Endothelial cell of umbilical vein (primary cell): Measurements from ENCODE around the gene WNT9B. TPM values are rescaled to one million over a fixed set of nuclear protein-coding genes. Genes with fewer than 3 reads are reported as not detected.
A peak's percentile ranks its signal among the peaks of the same experiment; 100 is the strongest.

Source experiments
- BruUV-seq: library from RNA; stranded (reverse); fragments of 400-500 nt; replicated peaks from 2 replicates; lab custom pipeline; 2021; lab: Mats Ljungman, UMichigan
- CTCF ChIA-PET: fragments of 300-600, 350-600 bp; sonication (Branson Sonifier 250); formaldehyde crosslinking; loops from one replicate; lab custom pipeline; 2021; ENCODE audit warnings: antibody characterized with exemption, inconsistent platforms; lab: Charles Lee
- POLR2A ChIA-PET: fragments of 300-600, 350-600 bp; sonication (Branson Sonifier 250); formaldehyde crosslinking; loops from one replicate; lab custom pipeline; 2021; ENCODE audit warnings: antibody characterized with exemption, inconsistent platforms; lab: Charles Lee
- DNase-seq: peaks from one replicate; pipeline ENCODE4 v3.0.0-alpha.2; 2011; ENCODE audit warnings: low read depth, low spot score
- FAIRE-seq: peaks from 2 replicates; lab custom pipeline; 2011; peaks lifted over from hg19 to GRCh38; lab: Jason Lieb, UNC
- H2AFZ ChIP-seq: 2 replicates; pipeline ENCODE4 v1.6.0; 2012; ENCODE audit warnings: low read depth, low read length, control low read depth, inconsistent platforms
- H3K27ac ChIP-seq: 2 replicates; pipeline ENCODE4 v1.5.1; 2011; ENCODE audit warnings: low read depth, mild to moderate bottlenecking, control low read depth, low read length, moderate library complexity; ENCODE audit not compliant: insufficient read depth
- H3K27me3 ChIP-seq, 2 experiments: 2 replicates each; pipeline versions ENCODE4 v1.6.0 to v1.6.1; 2011; ENCODE audit warnings: low read length in 2 of 2, mixed read lengths in 1 of 2; ENCODE audit not compliant: control insufficient read depth in 2 of 2, insufficient read depth in 2 of 2
- H3K36me3 ChIP-seq, 2 experiments: 2 replicates in 1 of 2; 3 replicates in 1 of 2; pipeline ENCODE4 v1.5.1; 2011; ENCODE audit warnings: low read length in 2 of 2, mild to moderate bottlenecking in 1 of 2, moderate library complexity in 1 of 2; ENCODE audit not compliant: control insufficient read depth in 2 of 2, insufficient read depth in 2 of 2; ENCODE audit errors: extremely low read depth in 1 of 2
- H3K4me1 ChIP-seq: 3 replicates; pipeline ENCODE4 v1.5.1; 2011; ENCODE audit warnings: mild to moderate bottlenecking, low read length; ENCODE audit not compliant: control insufficient read depth, insufficient read depth; ENCODE audit errors: extremely low read depth
- H3K4me2 ChIP-seq: 2 replicates; pipeline ENCODE4 v1.6.1; 2011; ENCODE audit warnings: low read length, control low read depth, mixed read lengths; ENCODE audit not compliant: insufficient read depth
- H3K4me3 ChIP-seq, 3 experiments: fragments of 200-600 bp in 1 of 3; sonication (generic), shearing (Covaris generic) in 1 of 3; replicated peaks in 1 of 3; 2 replicates each; pipeline ENCODE4 v1.5.1; 2011 to 2016; ENCODE audit warnings: control low read depth in 3 of 3, low read length in 3 of 3, mild to moderate bottlenecking in 2 of 3, inconsistent platforms in 1 of 3, low read depth in 1 of 3, moderate library complexity in 1 of 3; ENCODE audit not compliant: insufficient read depth in 1 of 3
- H3K79me2 ChIP-seq: 2 replicates; pipeline ENCODE4 v1.6.0; 2012; ENCODE audit warnings: low read length, inconsistent platforms; ENCODE audit not compliant: control insufficient read depth, insufficient read depth
- H3K9ac ChIP-seq: replicated peaks from 2 replicates; pipeline ENCODE3; 2011; ENCODE audit warnings: low read length, control low read depth; ENCODE audit not compliant: insufficient read depth; ENCODE audit errors: extremely low read depth
- H3K9me1 ChIP-seq: replicated peaks from 3 replicates; pipeline ENCODE4 v1.6.0; 2011; ENCODE audit warnings: mild to moderate bottlenecking, low read length; ENCODE audit not compliant: control insufficient read depth, insufficient read depth; ENCODE audit errors: extremely low read depth
- H3K9me3 ChIP-seq: replicated peaks from 2 replicates; pipeline ENCODE4 v1.5.1; 2012; ENCODE audit warnings: low read length, inconsistent platforms; ENCODE audit not compliant: control insufficient read depth, insufficient read depth
- H4K20me1 ChIP-seq: replicated peaks from 2 replicates; pipeline ENCODE3; 2011; ENCODE audit warnings: mild to moderate bottlenecking, low read length; ENCODE audit not compliant: control insufficient read depth, insufficient read depth; ENCODE audit errors: extremely low read depth
- CTCF ChIP-seq, 2 donors: IDR thresholded peaks; 1 replicate in 1 of 2; 2 replicates in 1 of 2; pipeline ENCODE4 v1.5.1; 2011; ENCODE audit warnings: low read length in 2 of 2, mild to moderate bottlenecking in 2 of 2, moderate library complexity in 2 of 2, control low read depth in 1 of 2, inconsistent platforms in 1 of 2, low read depth in 1 of 2; ENCODE audit not compliant: insufficient read depth in 1 of 2; ENCODE audit errors: extremely low read depth in 1 of 2
- EZH2 ChIP-seq: IDR thresholded peaks from 2 replicates; pipeline ENCODE4 v1.6.1; 2012; ENCODE audit warnings: borderline replicate concordance, low read depth, mild to moderate bottlenecking, moderate library complexity, low read length, inconsistent platforms; ENCODE audit not compliant: severe bottlenecking
- FOS ChIP-seq: IDR thresholded peaks from 2 replicates; pipeline ENCODE4 v1.6.1; 2011; ENCODE audit warnings: mild to moderate bottlenecking, low read length, moderate library complexity, borderline replicate concordance; ENCODE audit not compliant: insufficient read depth
- GATA2 ChIP-seq: IDR thresholded peaks from 2 replicates; pipeline ENCODE4 v1.7.0; 2011; ENCODE audit warnings: low read depth, mild to moderate bottlenecking, moderate library complexity, mixed read lengths, low read length; ENCODE audit not compliant: insufficient read length, insufficient read depth
- JUN ChIP-seq: IDR thresholded peaks from 2 replicates; pipeline ENCODE4 v1.6.1; 2011; ENCODE audit warnings: borderline replicate concordance, low read depth; ENCODE audit not compliant: insufficient read length, insufficient read depth
- MAX ChIP-seq: IDR thresholded peaks from 2 replicates; pipeline ENCODE4 v1.6.1; 2011; ENCODE audit not compliant: insufficient read depth, insufficient read length
- MYC ChIP-seq: IDR thresholded peaks from one replicate; pipeline ENCODE4 v1.6.1; 2011; ENCODE audit warnings: mild to moderate bottlenecking, low read depth, low read length
- POLR2A ChIP-seq: IDR thresholded peaks from 2 replicates; pipeline ENCODE4 v1.6.1; 2012; ENCODE audit warnings: low read depth, mild to moderate bottlenecking, control low read depth, low read length
- POLR2AphosphoS5 ChIP-seq: IDR thresholded peaks from 2 replicates; pipeline ENCODE4 v1.6.1; 2012; ENCODE audit warnings: low read depth, mild to moderate bottlenecking, control low read depth, low read length, moderate library complexity; ENCODE audit not compliant: insufficient read depth
- dilution Hi-C: fragments of 300-500 bp; cut with MboI; formaldehyde crosslinking; loops from one replicate; pipeline ENCODE4 v1.15.0; 2019; ENCODE audit warnings: low sequenced_read_pairs; ENCODE audit not compliant: extremely low pct_ligation_motif_present
- intact Hi-C: fragments of 100-400 bp; cut with micrococcal nuclease; formaldehyde crosslinking; loops from one replicate; pipeline ENCODE4 v1.10.0; 2022
- polyA plus RNA-seq, 4 experiments: library from polyadenylated mRNA; depleted of rRNA in 3 of 4; stranded (reverse) in 3 of 4; unstranded in 1 of 4; fragments of >200 nt; gene quantifications; 2 replicates each; pipeline versions ENCODE4 v1.2.1 to v1.2.3, GENCODE V29; 2011 to 2012; ENCODE audit warnings: missing spikeins in 1 of 4
- total RNA-seq: library from RNA; stranded (reverse); gene quantifications from 2 replicates; pipeline ENCODE4 v1.2.3, GENCODE V29; 2021

Gene WNT9B
- total and polyA plus RNA-seq, 2 donors (not counting 3 experiments of a cell fraction or from before 2014, with no cell fraction given) = not detected

- H3K27me3 ChIP-seq = no peaks in the 10 kb centered on the region
- H3K36me3 ChIP-seq = peaks cover 14 to 20% of the 10 kb centered on the region in 2 experiments
- dilution Hi-C loops (no loop called here), intact Hi-C loops (no loop called here)
- no peak overlapping the region for H2AFZ ChIP-seq
- no peak overlapping the region for H3K4me3 ChIP-seq
- H3K27ac ChIP-seq = peak overlapping the region; percentile 77
- DNase-seq = peak; percentile 36
- ChIA-PET CTCF (no interaction called here), POLR2A (no interaction called here)
- H3K9me1 ChIP-seq = no peaks in the 10 kb centered on the region
- H4K20me1 ChIP-seq = peaks cover 3% of the 10 kb centered on the region
- peaks cover 66% of the 10 kb centered on the region for H3K79me2 ChIP-seq
- peak overlapping the region; percentile 81 for H3K4me2 ChIP-seq
- H3K9me3 ChIP-seq = no peaks in the 10 kb centered on the region
- BruUV-seq = no TSS peak
- no peak for FAIRE-seq
- peaks cover 45% of the 10 kb centered on the region for H3K4me1 ChIP-seq
- peak; percentile 44 for TF ChIP-seq FOS
- TF ChIP-seq JUN = no peak
- peak overlapping the region; percentile 27 for H3K9ac ChIP-seq
Measured at GRCh38 chr17:46928467-46929261, 77.3 kb downstream of the WNT9B start.

- BruUV-seq = no TSS peak
- FAIRE-seq = peak; percentile 93
- no peak overlapping the region for H3K4me3 ChIP-seq
- H3K4me2 ChIP-seq = peak overlapping the region; percentile 81
- dilution Hi-C loops = no loop called here
- CTCF ChIA-PET = interaction anchor here (0.7 to 5.4 kb wide), 3 partner anchors 11 to 87 kb away, joined by 4 to 36 read pairs (median 4); no protein-coding TSS in a partner anchor
- H3K9me3 ChIP-seq = no peaks in the 10 kb centered on the region
- peaks cover 37% of the 10 kb centered on the region for H3K4me1 ChIP-seq
- peaks cover 19 to 23% of the 10 kb centered on the region in 2 experiments for H3K36me3 ChIP-seq
- H4K20me1 ChIP-seq = no peaks in the 10 kb centered on the region
- intact Hi-C loops = no loop called here
- H3K9ac ChIP-seq = peak overlapping the region; percentile 36
- peak; percentile 77 for DNase-seq
- TF ChIP-seq MYC = no peak
- no peak for TF ChIP-seq EZH2
- no peak for TF ChIP-seq CTCF (IDR thresholded peaks at IDR 0.05; ENCODE audit: extremely low read depth in 1 of 2, insufficient read depth in 1 of 2, low read depth in 1 of 2, low read length in 2 of 2)
- peak; percentile 22 for TF ChIP-seq POLR2AphosphoS5
- peak; percentile 59 for TF ChIP-seq GATA2
- peak; percentile 17 for TF ChIP-seq POLR2A
- peak; percentile 81 for TF ChIP-seq FOS
- no peak for TF ChIP-seq MAX
- TF ChIP-seq JUN = peak; percentile 9
- H3K27ac ChIP-seq = peak overlapping the region; percentile 77
- H2AFZ ChIP-seq = no peak overlapping the region
- no peaks in the 10 kb centered on the region for H3K9me1 ChIP-seq
- POLR2A ChIA-PET = no interaction called here
- peaks cover 59% of the 10 kb centered on the region for H3K79me2 ChIP-seq
- H3K27me3 ChIP-seq = no peaks in the 10 kb centered on the region
Measured at GRCh38 chr17:46929413-46929812, 78.0 kb downstream of the WNT9B start.
